GM12878 (cell line): ENCODE data around the gene PRMT5. TPM values are rescaled to one million over a fixed set of nuclear protein-coding genes. Genes with fewer than 3 reads are reported as not detected.

Experiments used
- ATAC-seq: fragments of 200-7000 bp; cut with Tn5 transposase; 3 replicates; pipeline ENCODE4 v1.9.1; 2020; ENCODE audit warnings: mild to moderate bottlenecking, moderate library complexity
- BruUV-seq: library from RNA; stranded (reverse); fragments of 400-500 nt; replicated peaks from 2 replicates; lab custom pipeline; 2021; lab: Mats Ljungman, UMichigan
- CTCF ChIA-PET: fragments of 300-600 bp; sonication (Branson Sonifier 250); formaldehyde crosslinking; extraction: SDS; loops from one replicate; lab custom pipeline; 2021; ENCODE audit warnings: inconsistent platforms; lab: Yijun Ruan, JAX
- POLR2A ChIA-PET: fragments of 350-600 bp; formaldehyde crosslinking; extraction: SDS; loops from one replicate; lab custom pipeline; 2021; ENCODE audit warnings: inconsistent platforms; lab: Charles Lee
- RAD21 ChIA-PET: fragments of 300-600 bp; sonication (Branson Sonifier 250); formaldehyde crosslinking; loops from one replicate; lab custom pipeline; 2023; ENCODE audit warnings: antibody characterized with exemption; ENCODE audit not compliant: unreplicated experiment; lab: Charles Lee
- SMC1A ChIA-PET: fragments of 300-600 bp; sonication (Branson Sonifier 250); formaldehyde crosslinking; loops from one replicate; lab custom pipeline; 2023; ENCODE audit not compliant: unreplicated experiment, uncharacterized antibody; lab: Charles Lee
- DNase-seq: peaks from one replicate; pipeline ENCODE4 v3.0.0-alpha.2; 2011; ENCODE audit warnings: low read depth, low spot score
- FAIRE-seq: peaks from 3 replicates; lab custom pipeline; 2011; peaks lifted over from hg19 to GRCh38; lab: Jason Lieb, UNC
- H2AFZ ChIP-seq: 2 replicates; pipeline ENCODE4 v1.6.0; 2011; ENCODE audit warnings: low read depth, low read length, control low read depth; ENCODE audit not compliant: control insufficient read depth
- H3K27ac ChIP-seq: 2 replicates; pipeline ENCODE4 v1.5.1; 2011; ENCODE audit warnings: control low read depth; ENCODE audit not compliant: control insufficient read depth, insufficient read depth
- H3K27me3 ChIP-seq, 2 experiments: replicated peaks in 1 of 2; 2 replicates each; pipeline versions ENCODE4 v1.6.0 to v1.6.1; 2011; ENCODE audit warnings: low read length in 1 of 2; ENCODE audit not compliant: control insufficient read depth in 2 of 2, insufficient read depth in 2 of 2
- H3K36me3 ChIP-seq, 2 experiments: 2 replicates each; pipeline ENCODE4 v1.5.1; 2011; ENCODE audit warnings: low read length in 1 of 2; ENCODE audit not compliant: control insufficient read depth in 2 of 2, insufficient read depth in 2 of 2
- H3K4me1 ChIP-seq: 2 replicates; pipeline ENCODE4 v1.6.1; 2011; ENCODE audit warnings: mild to moderate bottlenecking, low read length, moderate library complexity, mixed read lengths; ENCODE audit not compliant: control insufficient read depth, insufficient read depth
- H3K4me2 ChIP-seq: 2 replicates; pipeline ENCODE4 v1.6.0; 2011; ENCODE audit warnings: control low read depth; ENCODE audit not compliant: control insufficient read depth, insufficient read depth
- H3K4me3 ChIP-seq: fragments of 200-600 bp; sonication (generic); 2 replicates; pipeline ENCODE4 v1.5.1; 2016
- H3K79me2 ChIP-seq: 2 replicates; pipeline ENCODE4 v1.6.0; 2011; ENCODE audit warnings: low read length; ENCODE audit not compliant: control insufficient read depth, insufficient read depth
- H3K9ac ChIP-seq: 2 replicates; pipeline ENCODE4 v1.8.0; 2011; ENCODE audit warnings: low read length, control low read depth, mixed read lengths; ENCODE audit not compliant: control insufficient read depth, insufficient read depth
- H3K9me3 ChIP-seq: replicated peaks from 3 replicates; pipeline ENCODE4 v1.5.1; 2011; ENCODE audit warnings: mild to moderate bottlenecking, low read length; ENCODE audit not compliant: control insufficient read depth, insufficient read depth
- H4K20me1 ChIP-seq: 2 replicates; pipeline ENCODE4 v1.6.0; 2011; ENCODE audit not compliant: control insufficient read depth, insufficient read depth
- HDGF ChIP-seq: fragments of 450-650 bp; IDR thresholded peaks from 2 replicates; pipeline ENCODE4 v1.6.1; 2016; ENCODE audit warnings: antibody characterized with exemption
- ZNF384 ChIP-seq: IDR thresholded peaks from 2 replicates; pipeline ENCODE4 v1.6.1; 2012; ENCODE audit warnings: low read depth, mild to moderate bottlenecking, low read length, improper control_type of control experiment, borderline replicate concordance
- WGBS: methylation state at CpG from one replicate; pipeline ENCODE4 v1.1.6; 2016; ENCODE audit warnings: low lambda C conversion rate; ENCODE audit not compliant: insufficient replicate concordance, insufficient coverage; ENCODE audit errors: missing lambda C conversion rate; 5-methylcytosine and 5-hydroxymethylcytosine counted together
- in situ Hi-C: fragments of 300-500 bp; cut with MboI; formaldehyde crosslinking; loops from 9 replicates; pipeline ENCODE4 v1.14.3; 2018; ENCODE audit warnings: mixed read lengths
- intact Hi-C: fragments of 100-400 bp; cut with micrococcal nuclease; formaldehyde crosslinking; loops from one replicate; pipeline ENCODE4 v1.14.2; 2022; ENCODE audit not compliant: unreplicated experiment
- polyA plus RNA-seq, 11 experiments: library from polyadenylated mRNA; depleted of rRNA in 4 of 11; unstranded in 6 of 11; stranded (reverse) in 5 of 11; fragments of >200 nt; fragmentation: Nextera tagmentation in 4 of 11; fragmentation: Illumina TruSeq in 1 of 11; extraction: Ambion mirVana in 4 of 11; extraction: Trizol in 1 of 11; gene quantifications; 1 replicate in 1 of 11; 2 replicates in 10 of 11; pipeline versions ENCODE4 v1.2.1 to v1.2.3, GENCODE V29; 2011 to 2016; ENCODE audit warnings: inconsistent platforms in 2 of 11, missing spikeins in 2 of 11, low read depth in 1 of 11
- total RNA-seq, 4 experiments: library from RNA; depleted of rRNA in 3 of 4; stranded (reverse); fragments of >200 nt in 3 of 4; fragmentation: Illumina TruSeq in 1 of 4; extraction: Trizol in 1 of 4; gene quantifications; 2 replicates each; pipeline versions ENCODE4 v1.2.1 to v1.2.3, GENCODE V29; 2013 to 2021
- TF ChIP-seq, protein P1 (sequence below): fragments of 150-350 bp; IDR thresholded peaks from 2 replicates; pipeline ENCODE4 v1.6.1; 2016; ENCODE audit warnings: low read depth, low read length
- TF ChIP-seq, protein P2 (sequence below): IDR thresholded peaks from 2 replicates; pipeline ENCODE4 v1.6.1; 2011; ENCODE audit warnings: mild to moderate bottlenecking, low read depth, low read length, moderate library complexity; ENCODE audit not compliant: insufficient replicate concordance

The PRMT5 gene
- total and polyA plus RNA-seq, 10 of the 15 experiments (the other 5 are each of a cell fraction or from before 2014, with no cell fraction given) = 54.3 to 221 (median 111) TPM

DNA sequence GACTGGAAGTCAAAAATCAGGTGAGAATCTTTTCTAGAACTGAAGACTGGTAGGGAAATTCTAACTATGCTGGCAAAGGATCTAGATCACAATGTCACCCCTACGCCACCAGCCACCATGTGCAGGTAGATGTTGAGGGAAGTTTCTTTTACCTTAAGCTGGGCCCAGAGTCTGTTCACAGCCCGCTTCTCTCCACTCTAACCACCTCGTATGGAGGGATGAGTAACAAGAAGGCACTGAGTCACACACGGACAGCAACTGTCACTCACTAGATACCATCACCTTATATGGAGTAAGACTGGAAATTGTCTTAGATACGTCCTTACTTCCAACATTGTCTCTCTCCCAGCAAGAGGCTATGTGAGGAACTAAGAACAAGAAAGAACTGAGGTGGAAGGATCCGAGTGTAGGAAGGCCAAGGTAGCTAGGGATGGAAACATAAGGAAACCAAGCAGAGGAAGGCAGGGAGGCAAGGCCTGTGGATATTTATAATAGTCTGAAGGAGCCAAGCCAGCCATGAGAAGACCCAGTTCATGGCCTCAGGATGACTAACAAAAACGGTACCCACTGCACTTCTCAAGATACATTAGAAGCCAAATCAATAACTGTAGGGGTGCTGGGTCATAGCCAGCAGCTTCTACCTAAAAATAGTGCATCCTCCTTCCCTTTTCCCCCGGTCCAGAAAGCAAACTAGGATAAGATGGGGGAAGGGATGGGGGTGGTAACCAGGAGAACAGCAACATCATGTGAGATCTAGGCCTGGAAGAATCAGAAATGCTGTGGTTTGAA, 30.7 kb downstream of the PRMT5 start:
- TF ChIP-seq, protein P1, sequence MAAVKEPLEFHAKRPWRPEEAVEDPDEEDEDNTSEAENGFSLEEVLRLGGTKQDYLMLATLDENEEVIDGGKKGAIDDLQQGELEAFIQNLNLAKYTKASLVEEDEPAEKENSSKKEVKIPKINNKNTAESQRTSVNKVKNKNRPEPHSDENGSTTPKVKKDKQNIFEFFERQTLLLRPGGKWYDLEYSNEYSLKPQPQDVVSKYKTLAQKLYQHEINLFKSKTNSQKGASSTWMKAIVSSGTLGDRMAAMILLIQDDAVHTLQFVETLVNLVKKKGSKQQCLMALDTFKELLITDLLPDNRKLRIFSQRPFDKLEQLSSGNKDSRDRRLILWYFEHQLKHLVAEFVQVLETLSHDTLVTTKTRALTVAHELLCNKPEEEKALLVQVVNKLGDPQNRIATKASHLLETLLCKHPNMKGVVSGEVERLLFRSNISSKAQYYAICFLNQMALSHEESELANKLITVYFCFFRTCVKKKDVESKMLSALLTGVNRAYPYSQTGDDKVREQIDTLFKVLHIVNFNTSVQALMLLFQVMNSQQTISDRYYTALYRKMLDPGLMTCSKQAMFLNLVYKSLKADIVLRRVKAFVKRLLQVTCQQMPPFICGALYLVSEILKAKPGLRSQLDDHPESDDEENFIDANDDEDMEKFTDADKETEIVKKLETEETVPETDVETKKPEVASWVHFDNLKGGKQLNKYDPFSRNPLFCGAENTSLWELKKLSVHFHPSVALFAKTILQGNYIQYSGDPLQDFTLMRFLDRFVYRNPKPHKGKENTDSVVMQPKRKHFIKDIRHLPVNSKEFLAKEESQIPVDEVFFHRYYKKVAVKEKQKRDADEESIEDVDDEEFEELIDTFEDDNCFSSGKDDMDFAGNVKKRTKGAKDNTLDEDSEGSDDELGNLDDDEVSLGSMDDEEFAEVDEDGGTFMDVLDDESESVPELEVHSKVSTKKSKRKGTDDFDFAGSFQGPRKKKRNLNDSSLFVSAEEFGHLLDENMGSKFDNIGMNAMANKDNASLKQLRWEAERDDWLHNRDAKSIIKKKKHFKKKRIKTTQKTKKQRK = no peak
- TF ChIP-seq HDGF (no peak), ZNF384 (no peak)
- TF ChIP-seq, protein P2, sequence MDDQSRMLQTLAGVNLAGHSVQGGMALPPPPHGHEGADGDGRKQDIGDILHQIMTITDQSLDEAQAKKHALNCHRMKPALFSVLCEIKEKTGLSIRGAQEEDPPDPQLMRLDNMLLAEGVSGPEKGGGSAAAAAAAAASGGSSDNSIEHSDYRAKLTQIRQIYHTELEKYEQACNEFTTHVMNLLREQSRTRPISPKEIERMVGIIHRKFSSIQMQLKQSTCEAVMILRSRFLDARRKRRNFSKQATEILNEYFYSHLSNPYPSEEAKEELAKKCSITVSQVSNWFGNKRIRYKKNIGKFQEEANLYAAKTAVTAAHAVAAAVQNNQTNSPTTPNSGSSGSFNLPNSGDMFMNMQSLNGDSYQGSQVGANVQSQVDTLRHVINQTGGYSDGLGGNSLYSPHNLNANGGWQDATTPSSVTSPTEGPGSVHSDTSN = no peak
- TF ChIP-seq, all 136 proteins: peak for 0
- FAIRE-seq = no peak
- POLR2A ChIA-PET = interaction anchor here (2.0 kb wide), 1 partner anchor 26 kb away, joined by 14 read pairs; no protein-coding TSS in a partner anchor

More for the DNA sequence above, 30.7 kb downstream of the PRMT5 start:
- intact Hi-C loops = no loop called here
- H3K36me3 ChIP-seq = peaks cover 13 to 15% of the 10 kb centered on the region in 2 experiments
- in situ Hi-C loops = loop anchor here (5.0 kb wide), 1 partner anchor 326 kb away; no protein-coding TSS in a partner anchor
- H3K9ac ChIP-seq = no peak overlapping the region
- H4K20me1 ChIP-seq = no peaks in the 10 kb centered on the region; the same call in 1 of the 2 replicates
- WGBS = 77% methylated on average over 8 of the region's 8 CpGs
- H3K27ac ChIP-seq = no peak overlapping the region
- ChIA-PET SMC1A (interaction anchor here (1.2 to 5.7 kb wide), 4 partner anchors 16 to 132 kb away, joined by 3 to 53 read pairs (median 4); partner anchors contain the start of genes LRP10, OXA1L and REM2), CTCF (interaction anchor here (0.7 to 6.7 kb wide), 6 partner anchors 9 to 240 kb away, joined by 3 to 91 read pairs (median 32); partner anchors contain the start of gene LRP10), RAD21 (interaction anchor here (3.7 kb wide), 1 partner anchor 12 kb away, joined by 16 read pairs; no protein-coding TSS in a partner anchor)
- no peaks in the 10 kb centered on the region for H3K79me2 ChIP-seq
- H3K4me2 ChIP-seq = no peak overlapping the region
- H3K27me3 ChIP-seq = no peaks in the 10 kb centered on the region
- H3K9me3 ChIP-seq = no peaks in the 10 kb centered on the region
- H3K4me1 ChIP-seq = no peaks in the 10 kb centered on the region
- ATAC-seq (no peak), DNase-seq (no peak)
- BruUV-seq = no TSS peak
- no peak overlapping the region for H2AFZ ChIP-seq
- H3K4me3 ChIP-seq = no peak overlapping the region
